ENCODE data around the gene TUBB2A.
"Not testable (repeated sequence)": the region's sequence is repeated elsewhere in the genome, so short reads cannot be mapped to it uniquely, and the experiment has no call there.

TUBB2A gene

GRCh38 chr6:3143158-3143557, 14.2 kb downstream of the TUBB2A start:
- FAIRE-seq (no peak), DNase-seq (ENCODE audit: insufficient read length, low spot score) (no peak)
- TF ChIP-seq POLR2A (IDR thresholded peaks at IDR 0.05; ENCODE audit: low read depth, low read length), result no peak

- no peak for TF ChIP-seq POLR2A (IDR thresholded peaks at IDR 0.05; ENCODE audit: low read depth, low read length)
- FAIRE-seq, result no peak
- DNase-seq (ENCODE audit: insufficient read length, low spot score), result no peak
Measured at GRCh38 chr6:3142536-3142935, 14.8 kb downstream of the TUBB2A start.

- DNase-seq (ENCODE audit: insufficient read length, low spot score) (no peak), FAIRE-seq (no peak)
- TF ChIP-seq POLR2A (IDR thresholded peaks at IDR 0.05; ENCODE audit: low read depth, low read length), result no peak
Measured at GRCh38 chr6:3140201-3140600, 17.1 kb downstream of the TUBB2A start.

- no peak for TF ChIP-seq POLR2A (IDR thresholded peaks at IDR 0.05; ENCODE audit: low read depth, low read length)
- FAIRE-seq (no peak), DNase-seq (ENCODE audit: insufficient read length, low spot score) (no peak)
Measured at GRCh38 chr6:3139090-3139903, 18.0 kb downstream of the TUBB2A start.

GRCh38 chr6:3138341-3138740, 19.0 kb downstream of the TUBB2A start:
- TF ChIP-seq POLR2A (IDR thresholded peaks at IDR 0.05; ENCODE audit: low read depth, low read length), result no peak
- FAIRE-seq, result no peak

GRCh38 chr6:3137873-3138272, 19.5 kb downstream of the TUBB2A start:
- not testable (repeated sequence) for DNase-seq (ENCODE audit: insufficient read length, low spot score); FAIRE-seq

More at GRCh38 chr6:3138341-3138740, 19.0 kb downstream of the TUBB2A start:
- no peak for DNase-seq (ENCODE audit: insufficient read length, low spot score)

- FAIRE-seq (no peak), DNase-seq (ENCODE audit: insufficient read length, low spot score) (no peak)
- TF ChIP-seq POLR2A (IDR thresholded peaks at IDR 0.05; ENCODE audit: low read depth, low read length), result no peak
Measured at GRCh38 chr6:3137057-3137777, 20.1 kb downstream of the TUBB2A start.

GRCh38 chr6:3136292-3137011, 20.9 kb downstream of the TUBB2A start:
- no peak for TF ChIP-seq POLR2A (IDR thresholded peaks at IDR 0.05; ENCODE audit: low read depth, low read length)
- FAIRE-seq (no peak), DNase-seq (ENCODE audit: insufficient read length, low spot score) (no peak)

GRCh38 chr6:3135668-3136291, 21.6 kb downstream of the TUBB2A start:
- DNase-seq (ENCODE audit: insufficient read length, low spot score) (no peak), FAIRE-seq (no peak)
- no peak for TF ChIP-seq POLR2A (IDR thresholded peaks at IDR 0.05; ENCODE audit: low read depth, low read length)

GRCh38 chr6:3133515-3133914, 23.8 kb downstream of the TUBB2A start:
- no peak for FAIRE-seq

GRCh38 chr6:3131695-3132094, 25.6 kb downstream of the TUBB2A start:
- DNase-seq (ENCODE audit: insufficient read length, low spot score), result no peak
- no peak for FAIRE-seq
- no peak for TF ChIP-seq POLR2A (IDR thresholded peaks at IDR 0.05; ENCODE audit: low read depth, low read length)

More at GRCh38 chr6:3133515-3133914, 23.8 kb downstream of the TUBB2A start:
- no peak for TF ChIP-seq POLR2A (IDR thresholded peaks at IDR 0.05; ENCODE audit: low read depth, low read length)
- DNase-seq (ENCODE audit: insufficient read length, low spot score), result no peak

GRCh38 chr6:3128356-3129108, 28.8 kb downstream of the TUBB2A start:
- FAIRE-seq (no peak), DNase-seq (ENCODE audit: insufficient read length, low spot score) (no peak)
- no peak for TF ChIP-seq POLR2A (IDR thresholded peaks at IDR 0.05; ENCODE audit: low read depth, low read length)

- FAIRE-seq, result no peak
- no peak for DNase-seq (ENCODE audit: insufficient read length, low spot score)
Measured at GRCh38 chr6:3125815-3126214, 31.5 kb downstream of the TUBB2A start.

More at GRCh38 chr6:3125815-3126214, 31.5 kb downstream of the TUBB2A start:
- no peak for TF ChIP-seq POLR2A (IDR thresholded peaks at IDR 0.05; ENCODE audit: low read depth, low read length)

Measured in H54 (cell line).